ENCODE data around the gene PRLR. TPM values are rescaled to one million over a fixed set of nuclear protein-coding genes. Genes with fewer than 3 reads are reported as not detected.
"Not testable (repeated sequence)": the region's sequence is repeated elsewhere in the genome, so short reads cannot be mapped to it uniquely, and the experiment has no call there.

The PRLR gene
- total RNA-seq, 3 donors from 2014 or later = 0.19 to 0.25 (median 0.24) TPM

DNA sequence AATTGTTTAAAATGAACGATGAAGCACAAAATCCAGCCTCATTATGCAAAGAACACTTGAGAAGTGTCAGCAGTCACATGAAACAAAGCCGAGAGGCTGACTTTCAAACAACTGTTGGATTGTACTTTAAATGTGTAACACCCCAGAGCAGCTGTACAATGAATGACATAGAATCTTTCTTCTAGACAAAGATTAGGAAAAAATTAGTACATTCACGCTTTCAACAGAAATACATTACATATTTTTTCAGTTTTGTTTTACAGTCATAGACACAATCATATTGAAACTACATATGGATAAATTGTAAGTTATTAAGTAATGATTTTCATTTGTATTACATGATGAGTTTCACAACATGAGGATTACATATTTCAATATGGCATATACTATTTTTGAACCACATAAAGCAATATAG lies 171.9 kb downstream of the PRLR start:
- DNase-seq (no peak), ATAC-seq (peak; percentile 74 to 90)
- peaks cover 11% of the 10 kb centered on the region for H3K27me3 Mint-ChIP-seq (ENCODE audit: low read depth)
- no peak overlapping the region for H3K4me3 Mint-ChIP-seq
- no peaks in the 10 kb centered on the region for H3K36me3 Mint-ChIP-seq (ENCODE audit: insufficient read depth)
- H3K9me3 Mint-ChIP-seq = no peaks in the 10 kb centered on the region
- H3K4me1 Mint-ChIP-seq (ENCODE audit: low read depth) = peaks cover 9% of the 10 kb centered on the region

DNA sequence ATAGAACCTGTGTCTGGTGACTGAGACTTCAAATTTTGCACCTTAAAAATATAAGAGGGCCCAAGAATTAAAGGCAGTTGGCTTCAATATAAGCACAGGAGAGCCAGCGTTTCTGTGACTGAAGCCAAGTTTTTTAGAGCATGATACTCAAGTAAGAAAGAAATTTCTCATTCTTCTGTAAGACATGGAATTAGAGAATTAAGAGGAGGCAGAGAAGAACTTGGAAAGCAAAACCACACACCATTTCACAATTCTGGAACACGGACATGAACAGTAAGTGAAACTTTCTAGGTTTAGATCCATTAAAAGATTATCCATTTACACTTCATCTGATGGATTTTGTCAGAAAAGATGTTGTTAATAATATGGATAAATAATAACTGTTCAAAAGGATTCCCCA lies 173.6 kb downstream of the PRLR start:
- H3K36me3 Mint-ChIP-seq (ENCODE audit: insufficient read depth) = no peaks in the 10 kb centered on the region
- DNase-seq = no peak
- peaks cover 9% of the 10 kb centered on the region for H3K4me1 Mint-ChIP-seq (ENCODE audit: low read depth)
- no peaks in the 10 kb centered on the region for H3K9me3 Mint-ChIP-seq
- peaks cover 11% of the 10 kb centered on the region for H3K27me3 Mint-ChIP-seq (ENCODE audit: low read depth)
- no peak overlapping the region for H3K4me3 Mint-ChIP-seq
- ATAC-seq = no peak

DNA sequence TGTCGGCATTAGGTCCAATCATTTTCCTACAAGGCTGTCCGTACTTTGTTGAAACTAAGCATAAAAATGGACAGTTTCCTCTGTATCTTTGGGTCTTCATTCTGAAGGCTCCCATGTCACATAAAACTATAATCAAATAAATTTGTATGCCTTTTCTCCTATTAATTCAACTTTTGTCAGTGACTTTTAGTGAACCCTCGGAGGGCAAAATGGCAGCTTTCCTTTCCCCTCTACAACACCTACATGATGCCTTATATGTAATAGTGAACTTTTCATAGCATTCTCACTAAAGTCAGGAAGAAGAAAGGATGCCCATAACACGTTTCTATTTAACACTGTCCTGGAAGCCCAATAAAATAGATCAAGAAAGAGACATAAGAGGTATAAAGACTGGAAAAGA lies 177.4 kb downstream of the PRLR start:
- H3K27me3 Mint-ChIP-seq (ENCODE audit: low read depth) = peaks cover 19% of the 10 kb centered on the region

DNA sequence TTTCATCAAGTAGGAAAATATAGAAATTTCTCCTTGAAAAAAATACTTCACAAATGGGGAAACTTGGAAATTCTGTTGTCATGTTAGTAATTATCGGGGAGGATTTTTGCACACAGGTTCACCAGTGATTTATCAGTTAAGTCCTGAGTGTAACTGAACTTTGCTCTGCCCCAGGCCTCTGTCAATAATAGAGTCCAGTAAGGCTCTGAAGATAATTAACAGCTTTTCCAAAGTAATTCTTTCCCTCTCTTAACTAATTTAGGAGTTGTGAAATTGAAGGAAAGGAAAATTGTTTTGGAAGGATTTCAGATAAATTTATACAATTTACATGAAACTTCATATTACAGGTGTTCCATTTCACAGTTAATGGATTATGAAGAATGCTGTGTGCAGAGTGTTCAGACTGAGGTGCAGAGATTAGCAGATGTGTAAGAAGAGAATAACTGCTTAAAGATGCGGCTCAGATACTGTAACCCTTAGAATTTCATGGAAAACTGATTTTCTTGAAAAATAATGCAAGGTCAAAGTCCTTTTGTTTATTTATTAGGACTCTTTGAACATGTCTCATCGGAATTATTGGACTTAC lies 179.7 kb downstream of the PRLR start:
- no peak for ATAC-seq
- Mint-ChIP-seq H3K9me3 (no peaks in the 10 kb centered on the region), H3K36me3 (ENCODE audit: insufficient read depth) (no peaks in the 10 kb centered on the region), H3K4me1 (ENCODE audit: low read depth) (no peaks in the 10 kb centered on the region), H3K4me3 (no peak overlapping the region), H3K27me3 (ENCODE audit: low read depth) (peaks cover 14% of the 10 kb centered on the region)
- no peak for DNase-seq

More for the DNA sequence above, 177.4 kb downstream of the PRLR start:
- no peak for ATAC-seq
- Mint-ChIP-seq H3K36me3 (ENCODE audit: insufficient read depth) (no peaks in the 10 kb centered on the region), H3K9me3 (no peaks in the 10 kb centered on the region), H3K4me1 (ENCODE audit: low read depth) (peaks cover 2% of the 10 kb centered on the region), H3K4me3 (no peak overlapping the region)
- DNase-seq = no peak

DNA sequence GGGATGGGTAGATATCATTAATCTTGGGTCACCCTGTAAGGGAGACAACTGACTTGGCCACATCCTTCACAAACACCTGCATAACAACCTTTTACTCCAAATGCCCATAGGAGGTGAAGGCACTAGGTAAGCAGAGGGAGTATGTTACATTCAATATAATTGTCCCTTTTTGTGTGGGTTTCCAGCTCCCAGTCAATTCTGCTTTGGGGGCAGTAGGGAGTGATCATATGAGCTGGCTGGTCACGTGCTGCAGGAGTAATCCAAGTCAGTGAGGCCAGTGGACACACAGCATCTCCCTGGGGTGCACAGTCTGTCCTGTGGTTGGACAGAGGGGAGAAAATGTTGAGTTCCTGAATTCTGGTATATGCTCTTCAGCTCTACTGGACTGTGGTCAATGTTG lies 181.4 kb downstream of the PRLR start:
- Mint-ChIP-seq H3K4me3 (no peak overlapping the region), H3K27me3 (ENCODE audit: low read depth) (peaks cover 14% of the 10 kb centered on the region), H3K36me3 (ENCODE audit: insufficient read depth) (no peaks in the 10 kb centered on the region), H3K9me3 (no peaks in the 10 kb centered on the region), H3K4me1 (ENCODE audit: low read depth) (no peaks in the 10 kb centered on the region)
- DNase-seq (no peak), ATAC-seq (no peak)

DNA sequence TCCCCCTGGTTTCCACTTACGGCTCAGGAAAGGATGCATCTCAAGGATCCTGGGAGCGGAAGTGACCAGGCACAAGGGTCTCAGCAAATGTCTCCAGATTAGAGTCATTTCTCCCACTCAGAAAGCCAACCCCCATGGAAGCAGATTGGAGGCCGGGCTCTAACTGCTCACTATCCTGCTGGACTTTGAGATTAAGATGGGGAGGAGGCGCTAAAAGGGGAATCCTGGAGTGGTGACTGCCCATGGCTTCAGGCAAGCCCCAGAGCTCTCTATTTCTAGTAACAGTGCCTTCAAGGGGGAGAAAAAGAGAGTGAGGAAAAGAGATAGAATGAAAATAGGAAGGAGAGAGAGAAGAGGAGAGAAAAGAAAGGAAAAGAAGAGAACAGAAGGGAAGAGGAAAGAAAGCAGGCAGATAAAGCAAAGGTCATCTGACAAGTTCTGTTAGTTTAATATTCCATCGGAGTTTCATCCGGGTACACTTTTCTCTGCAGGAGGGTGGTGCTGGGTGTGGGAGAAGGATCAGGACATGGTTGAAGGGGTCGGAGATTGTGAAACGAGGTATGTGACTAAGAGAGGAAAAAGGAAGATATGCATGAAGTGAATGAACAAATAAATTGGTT lies 182.4 kb downstream of the PRLR start, which contains the start of gene AGXT2:
TSS of gene AGXT2 (minus strand) at position 165 of the 620 bp plus-strand sequence. CDS start at position 108, 57 bp downstream.
- no peaks in the 10 kb centered on the region for H3K4me1 Mint-ChIP-seq (ENCODE audit: low read depth)
- peaks cover 12% of the 10 kb centered on the region for H3K27me3 Mint-ChIP-seq (ENCODE audit: low read depth)
- ATAC-seq (no peak), DNase-seq (no peak)
- no peaks in the 10 kb centered on the region for H3K9me3 Mint-ChIP-seq
- H3K4me3 Mint-ChIP-seq = no peak within 1 kb of the TSS
- no peaks in the 10 kb centered on the region for H3K36me3 Mint-ChIP-seq (ENCODE audit: insufficient read depth)

DNA sequence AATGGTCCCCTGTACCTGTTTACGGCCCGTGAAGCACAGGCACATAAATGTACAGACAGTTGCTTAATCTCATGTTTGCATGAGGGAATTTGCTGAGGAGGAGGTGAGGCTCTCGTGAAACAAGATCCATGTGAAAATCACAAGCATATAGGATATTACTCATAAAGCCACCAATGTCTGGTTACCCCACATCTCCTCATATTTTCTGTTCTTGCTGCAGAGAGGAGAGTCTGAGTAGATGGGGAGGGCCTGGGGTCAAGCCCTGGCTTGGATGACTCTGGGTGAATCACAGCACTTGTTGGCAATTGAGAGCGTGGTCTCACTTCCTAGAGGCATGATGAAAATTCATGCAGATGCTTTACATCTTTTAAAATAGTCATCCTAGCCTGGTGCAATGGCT lies 183.5 kb downstream of the PRLR start:
- H3K4me3 Mint-ChIP-seq = no peak overlapping the region
- H3K9me3 Mint-ChIP-seq = no peaks in the 10 kb centered on the region
- peaks cover 12% of the 10 kb centered on the region for H3K27me3 Mint-ChIP-seq (ENCODE audit: low read depth)
- ATAC-seq (no peak), DNase-seq (no peak)
- no peaks in the 10 kb centered on the region for H3K4me1 Mint-ChIP-seq (ENCODE audit: low read depth)
- no peaks in the 10 kb centered on the region for H3K36me3 Mint-ChIP-seq (ENCODE audit: insufficient read depth)

DNA sequence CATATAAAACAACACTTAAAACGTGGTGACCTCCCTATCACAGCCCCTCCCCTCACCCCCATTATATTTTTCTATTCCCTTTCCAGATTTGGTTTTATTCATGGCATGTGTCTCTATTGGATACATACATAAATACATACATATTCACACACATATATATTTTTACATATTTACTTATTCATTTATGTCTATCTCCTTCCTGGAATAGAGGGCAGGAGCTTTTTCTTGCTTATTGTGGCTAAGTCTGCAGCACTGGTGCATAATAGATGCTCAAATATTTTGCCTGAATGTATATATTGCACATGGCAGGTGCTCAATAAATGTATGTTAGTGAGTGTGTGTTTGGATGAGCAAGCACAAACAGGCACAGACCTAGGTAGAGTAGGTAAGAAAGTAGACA lies 185.0 kb downstream of the PRLR start:
- Mint-ChIP-seq H3K9me3 (no peaks in the 10 kb centered on the region), H3K36me3 (ENCODE audit: insufficient read depth) (no peaks in the 10 kb centered on the region), H3K4me1 (ENCODE audit: low read depth) (no peaks in the 10 kb centered on the region), H3K27me3 (ENCODE audit: low read depth) (peaks cover 11% of the 10 kb centered on the region), H3K4me3 (no peak overlapping the region)
- ATAC-seq = no peak
- no peak for DNase-seq

DNA sequence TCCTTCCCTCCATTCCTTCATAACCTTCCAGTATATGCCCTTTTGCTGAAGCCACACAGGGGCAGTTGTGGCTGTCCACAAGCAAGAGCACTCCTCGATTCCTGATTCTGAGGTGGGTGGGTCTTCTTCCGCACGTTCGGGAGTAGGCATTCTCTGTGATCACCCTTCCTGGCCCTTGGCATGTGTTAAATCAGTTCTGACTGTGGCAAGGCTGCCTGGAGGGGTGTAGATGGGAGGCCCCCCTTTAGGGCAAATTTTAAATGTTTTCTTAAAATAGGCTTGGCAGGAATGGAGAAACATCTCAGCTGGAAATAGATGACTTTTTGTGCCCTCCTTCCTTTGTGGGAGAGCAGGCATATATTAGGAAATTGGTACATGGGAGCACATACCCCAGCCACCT lies 185.6 kb downstream of the PRLR start:
- Mint-ChIP-seq H3K36me3 (ENCODE audit: insufficient read depth) (no peaks in the 10 kb centered on the region), H3K4me1 (ENCODE audit: low read depth) (no peaks in the 10 kb centered on the region), H3K9me3 (no peaks in the 10 kb centered on the region), H3K4me3 (no peak overlapping the region), H3K27me3 (ENCODE audit: low read depth) (peaks cover 9% of the 10 kb centered on the region)
- DNase-seq = no peak
- no peak for ATAC-seq

DNA sequence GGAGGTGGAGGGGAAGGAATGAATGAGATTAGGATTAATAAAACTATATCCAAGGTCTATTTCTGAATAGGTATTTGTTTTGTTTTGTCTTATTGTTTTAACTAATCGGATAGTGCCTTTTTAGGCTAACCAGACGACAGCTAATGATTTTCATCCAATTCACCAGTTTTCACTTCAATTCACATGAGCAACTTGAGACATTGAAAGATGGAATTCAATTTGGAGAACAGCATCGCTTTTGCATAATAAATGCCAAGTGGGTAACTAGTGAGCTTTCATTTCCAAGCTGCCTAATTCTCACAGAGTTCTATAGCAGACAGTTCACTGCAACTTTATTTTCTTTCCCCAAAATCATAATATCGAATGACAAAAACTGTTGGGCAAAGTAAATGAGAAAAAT lies 187.5 kb downstream of the PRLR start:
- H3K9me3 Mint-ChIP-seq = no peaks in the 10 kb centered on the region
- H3K4me1 Mint-ChIP-seq (ENCODE audit: low read depth) = no peaks in the 10 kb centered on the region
- peaks cover 7% of the 10 kb centered on the region for H3K27me3 Mint-ChIP-seq (ENCODE audit: low read depth)
- DNase-seq (no peak), ATAC-seq (no peak)
- no peak overlapping the region for H3K4me3 Mint-ChIP-seq
- no peaks in the 10 kb centered on the region for H3K36me3 Mint-ChIP-seq (ENCODE audit: insufficient read depth)

DNA sequence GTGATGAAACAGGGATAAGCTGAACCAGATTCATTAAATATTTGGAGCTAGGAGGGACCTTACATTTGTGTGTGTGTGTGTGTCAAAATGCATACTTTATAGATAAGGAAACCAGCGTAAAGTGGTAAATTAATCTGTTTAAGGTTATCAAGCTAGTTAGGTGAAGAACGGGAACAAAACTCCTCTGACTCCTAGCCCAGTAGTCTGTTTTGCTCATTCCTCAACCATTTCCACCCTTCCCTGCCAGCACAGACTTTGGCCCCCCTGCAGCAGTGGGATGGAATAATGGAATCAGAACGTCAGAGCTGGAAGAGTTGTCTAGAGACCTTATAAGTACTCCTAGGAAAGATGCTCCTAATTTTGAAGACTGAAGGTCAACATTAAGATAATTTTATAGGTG lies 189.0 kb downstream of the PRLR start:
- Mint-ChIP-seq H3K36me3 (ENCODE audit: insufficient read depth) (no peaks in the 10 kb centered on the region), H3K9me3 (no peaks in the 10 kb centered on the region), H3K4me1 (ENCODE audit: low read depth) (no peaks in the 10 kb centered on the region), H3K4me3 (no peak overlapping the region), H3K27me3 (ENCODE audit: low read depth) (peaks cover 8% of the 10 kb centered on the region)
- DNase-seq = no peak
- no peak for ATAC-seq

DNA sequence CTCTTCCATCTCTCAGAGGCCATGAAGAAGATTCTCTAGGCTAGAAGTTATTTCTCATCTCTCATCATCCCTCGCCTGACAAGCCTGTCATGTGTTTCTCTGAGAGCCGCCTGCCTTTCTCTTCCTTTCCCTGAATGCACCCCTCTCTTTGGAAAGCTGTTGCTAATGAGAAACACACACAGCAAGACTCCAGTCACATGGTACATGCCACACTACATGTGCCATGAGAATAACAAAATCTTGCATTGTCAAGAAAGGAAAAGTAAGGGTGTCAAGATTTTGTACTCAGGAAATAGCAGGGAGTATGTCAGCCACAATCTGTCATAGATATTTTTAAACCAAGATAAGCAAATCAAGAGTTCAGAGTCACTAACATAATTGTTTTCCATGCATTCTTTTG lies 191.4 kb downstream of the PRLR start:
- Mint-ChIP-seq H3K4me1 (ENCODE audit: low read depth) (no peaks in the 10 kb centered on the region), H3K27me3 (ENCODE audit: low read depth) (peaks cover 7% of the 10 kb centered on the region), H3K9me3 (no peaks in the 10 kb centered on the region), H3K4me3 (no peak overlapping the region), H3K36me3 (ENCODE audit: insufficient read depth) (no peaks in the 10 kb centered on the region)
- DNase-seq = no peak
- no peak for ATAC-seq

DNA sequence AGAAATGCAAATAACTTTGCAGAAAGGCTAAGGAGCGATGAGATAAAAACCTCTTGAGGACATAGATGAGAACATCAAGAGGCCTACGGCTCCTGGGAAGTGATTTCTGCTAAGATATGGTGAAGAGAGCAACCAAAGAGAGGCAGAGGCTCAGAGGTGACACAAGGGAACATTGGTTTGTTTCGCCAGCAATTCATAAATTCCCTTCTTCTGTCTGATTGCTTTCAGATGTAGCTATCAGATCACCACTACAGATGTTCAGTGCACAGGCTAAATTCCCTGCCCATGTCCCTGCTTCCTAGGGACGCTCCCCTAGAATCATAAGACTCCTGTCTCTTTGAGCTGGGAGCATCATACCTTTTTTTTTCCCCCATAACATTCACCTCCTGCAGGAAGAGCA lies 193.8 kb downstream of the PRLR start:
- ATAC-seq = no peak
- Mint-ChIP-seq H3K4me3 (no peak overlapping the region), H3K4me1 (ENCODE audit: low read depth) (no peaks in the 10 kb centered on the region), H3K27me3 (ENCODE audit: low read depth) (peaks cover 9% of the 10 kb centered on the region), H3K36me3 (ENCODE audit: insufficient read depth) (no peaks in the 10 kb centered on the region), H3K9me3 (no peaks in the 10 kb centered on the region)
- DNase-seq = no peak

DNA sequence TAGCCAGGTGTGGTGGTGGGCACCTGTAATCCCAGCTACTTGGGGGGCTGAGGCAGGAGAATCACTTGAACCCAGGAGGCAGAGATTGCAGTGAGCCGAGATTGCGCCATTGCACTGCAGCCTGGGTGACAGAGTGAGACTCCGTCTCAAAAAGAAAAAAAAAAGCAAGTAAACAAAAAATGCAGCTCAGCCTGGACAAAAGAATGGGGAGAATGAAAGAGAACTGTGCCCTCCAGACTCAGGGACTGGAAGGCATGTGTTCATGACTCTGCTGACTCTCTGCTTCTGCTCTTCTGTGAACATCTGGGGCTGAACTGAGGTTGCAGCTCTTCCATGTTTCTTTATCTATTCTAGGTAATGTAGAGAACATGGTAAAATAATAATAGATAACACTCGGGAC lies 194.4 kb downstream of the PRLR start:
- H3K36me3 Mint-ChIP-seq (ENCODE audit: insufficient read depth); H3K4me3 Mint-ChIP-seq; DNase-seq; H3K4me1 Mint-ChIP-seq (ENCODE audit: low read depth); ATAC-seq; H3K9me3 Mint-ChIP-seq: not testable (repeated sequence)
- H3K27me3 Mint-ChIP-seq (ENCODE audit: low read depth) = peaks cover 10% of the 10 kb centered on the region

DNA sequence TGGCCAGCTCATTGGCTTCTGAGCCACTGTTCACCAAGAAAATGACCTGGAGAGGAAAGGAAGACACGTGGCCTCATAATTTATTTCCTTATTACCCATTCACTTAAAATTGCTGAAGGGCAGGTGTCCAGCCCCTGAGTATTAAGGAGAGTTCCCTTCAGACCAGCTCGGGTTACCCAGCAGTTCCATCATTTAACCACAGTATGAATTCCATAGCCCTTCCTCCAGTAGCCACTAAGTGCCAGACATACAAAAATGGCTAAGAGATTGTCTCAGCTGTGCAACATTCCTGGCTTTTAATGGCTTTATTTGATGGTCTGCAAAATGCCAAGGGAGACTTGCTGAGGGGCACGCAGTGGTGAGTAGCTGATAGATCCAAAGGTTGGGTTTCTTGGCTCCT lies 195.0 kb downstream of the PRLR start:
- H3K27me3 Mint-ChIP-seq (ENCODE audit: low read depth) = peaks cover 13% of the 10 kb centered on the region
- H3K4me3 Mint-ChIP-seq = no peak overlapping the region
- H3K9me3 Mint-ChIP-seq = no peaks in the 10 kb centered on the region
- no peaks in the 10 kb centered on the region for H3K4me1 Mint-ChIP-seq (ENCODE audit: low read depth)
- DNase-seq = no peak
- H3K36me3 Mint-ChIP-seq (ENCODE audit: insufficient read depth) = no peaks in the 10 kb centered on the region
- ATAC-seq = no peak
